WTC11 (cell line): ENCODE data around the gene METRNL. TPM values are rescaled to one million over a fixed set of nuclear protein-coding genes. Genes with fewer than 3 reads are reported as not detected.

Experiments
- ATAC-seq: fragments of 200-7000 bp; cut with Tn5 transposase; 2 replicates; pipeline ENCODE4 v1.10.0; 2021; ENCODE audit warnings: mild to moderate bottlenecking, moderate library complexity
- CTCF ChIA-PET: fragments of 300-600 bp; sonication (Branson Sonifier 250); formaldehyde crosslinking; loops from one replicate; lab custom pipeline; 2021; ENCODE audit warnings: antibody characterized with exemption; lab: Charles Lee
- POLR2A ChIA-PET: fragments of 350-600 bp; sonication (Branson Sonifier 250); formaldehyde crosslinking; loops from one replicate; lab custom pipeline; 2021; ENCODE audit warnings: antibody characterized with exemption; lab: Charles Lee
- DNase-seq: peaks from one replicate; pipeline ENCODE4 v3.0.0; 2021; ENCODE audit warnings: low spot score
- H3K27ac Mint-ChIP-seq: 2 replicates; pipeline ENCODE4 v1.8.0; 2021; ENCODE audit warnings: mixed read lengths
- H3K27me3 Mint-ChIP-seq: 2 replicates; pipeline ENCODE4 v1.8.0; 2021; ENCODE audit warnings: low read depth, mild to moderate bottlenecking, moderate library complexity, mixed read lengths
- H3K36me3 Mint-ChIP-seq: 2 replicates; pipeline ENCODE4 v1.8.0; 2021; ENCODE audit warnings: mixed read lengths
- H3K4me1 Mint-ChIP-seq: 2 replicates; pipeline ENCODE4 v1.8.0; 2022; ENCODE audit warnings: mixed read lengths
- H3K4me3 Mint-ChIP-seq: 2 replicates; pipeline ENCODE4 v1.8.0; 2021; ENCODE audit warnings: mild to moderate bottlenecking, moderate library complexity, mixed read lengths
- H3K9me3 Mint-ChIP-seq: 2 replicates; pipeline ENCODE4 v1.8.0; 2021; ENCODE audit warnings: mixed read lengths
- AR ChIP-seq: fragments of 250-450 bp; sonication (Bioruptor Pico); IDR thresholded peaks from 2 replicates; pipeline ENCODE4 v1.9.0; 2021; ENCODE audit warnings: mild to moderate bottlenecking
- ATF3 ChIP-seq: sonication (generic); formaldehyde crosslinking; conservative IDR thresholded peaks from 2 replicates; pipeline ENCODE4 v1.8.1; 2022; ENCODE audit warnings: mild to moderate bottlenecking, missing genetic modification reagents
- CDX4 ChIP-seq: fragments of 250-450 bp; sonication (Bioruptor Pico); IDR thresholded peaks from 2 replicates; pipeline ENCODE4 v1.9.0; 2021; ENCODE audit warnings: moderate library complexity, mild to moderate bottlenecking, inconsistent platforms, borderline replicate concordance
- GABPB1 ChIP-seq: sonication (generic); formaldehyde crosslinking; IDR thresholded peaks from 2 replicates; pipeline ENCODE4 v1.8.1; 2023; ENCODE audit warnings: mild to moderate bottlenecking, missing genetic modification reagents
- HMGXB4 ChIP-seq: sonication (generic); formaldehyde crosslinking; IDR thresholded peaks from 2 replicates; pipeline ENCODE4 v1.8.1; 2023; ENCODE audit warnings: mild to moderate bottlenecking, moderate library complexity, missing genetic modification reagents
- KAT7 ChIP-seq: sonication (generic); formaldehyde crosslinking; IDR thresholded peaks from 2 replicates; pipeline ENCODE4 v1.8.1; 2023; ENCODE audit warnings: missing genetic modification reagents, mild to moderate bottlenecking, borderline replicate concordance
- NR3C1 ChIP-seq: sonication (generic); formaldehyde crosslinking; conservative IDR thresholded peaks from 2 replicates; pipeline ENCODE4 v1.8.1; 2023; ENCODE audit warnings: low read depth, mild to moderate bottlenecking, missing genetic modification reagents
- OVOL2 ChIP-seq: fragments of 250-450 bp; sonication (Bioruptor Pico); IDR thresholded peaks from 2 replicates; pipeline ENCODE4 v1.9.0; 2021; ENCODE audit warnings: mild to moderate bottlenecking, borderline replicate concordance
- PRDM15 ChIP-seq: sonication (generic); formaldehyde crosslinking; IDR thresholded peaks from 2 replicates; pipeline ENCODE4 v1.8.0; 2022; ENCODE audit warnings: missing genetic modification reagents
- RELA ChIP-seq: sonication (generic); formaldehyde crosslinking; IDR thresholded peaks from 2 replicates; pipeline ENCODE4 v1.8.1; 2022; ENCODE audit warnings: missing genetic modification reagents, mild to moderate bottlenecking, borderline replicate concordance
- RORB ChIP-seq: fragments of 250-450 bp; sonication (Bioruptor Pico); IDR thresholded peaks from 2 replicates; pipeline ENCODE4 v1.9.0; 2021; ENCODE audit warnings: mild to moderate bottlenecking
- TCF7 ChIP-seq: sonication (generic); formaldehyde crosslinking; IDR thresholded peaks from 2 replicates; pipeline ENCODE4 v1.8.0; 2022; ENCODE audit warnings: mild to moderate bottlenecking, low read depth, missing genetic modification reagents, moderate library complexity
- TEAD1 ChIP-seq: sonication (generic); formaldehyde crosslinking; IDR thresholded peaks from 2 replicates; pipeline ENCODE4 v1.8.0; 2022; ENCODE audit warnings: mild to moderate bottlenecking, missing genetic modification reagents
- TP53 ChIP-seq: sonication (generic); formaldehyde crosslinking; IDR thresholded peaks from 2 replicates; pipeline ENCODE4 v1.8.1; 2023; ENCODE audit warnings: mild to moderate bottlenecking, missing genetic modification reagents
- ZBTB21 ChIP-seq: sonication (generic); formaldehyde crosslinking; IDR thresholded peaks from 2 replicates; pipeline ENCODE4 v1.8.1; 2023; ENCODE audit warnings: mild to moderate bottlenecking, missing genetic modification reagents, borderline replicate concordance
- ZNF138 ChIP-seq: sonication (generic); formaldehyde crosslinking; conservative IDR thresholded peaks from 2 replicates; pipeline ENCODE4 v1.8.1; 2022; ENCODE audit warnings: mild to moderate bottlenecking, moderate library complexity, missing genetic modification reagents
- ZNF396 ChIP-seq: fragments of 250-450 bp; sonication (Bioruptor Pico); IDR thresholded peaks from 2 replicates; pipeline ENCODE4 v1.8.0; 2021; ENCODE audit warnings: mild to moderate bottlenecking, moderate library complexity, borderline replicate concordance
- total RNA-seq: library from RNA; stranded (reverse); gene quantifications from 3 replicates; pipeline ENCODE4 v1.2.3, GENCODE V29; 2021
- TF ChIP-seq, protein P1 (sequence below): sonication (generic); formaldehyde crosslinking; IDR thresholded peaks from 2 replicates; pipeline ENCODE4 v1.8.0; 2023; ENCODE audit warnings: missing genetic modification reagents
- TF ChIP-seq, protein P2 (sequence below): sonication (generic); formaldehyde crosslinking; IDR thresholded peaks from 2 replicates; pipeline ENCODE4 v1.8.1; 2022; ENCODE audit warnings: mild to moderate bottlenecking, moderate library complexity, missing genetic modification reagents

Gene METRNL
- total RNA-seq, 1 experiment from 2014 or later = 27.7 TPM

- H3K27ac Mint-ChIP-seq = no peak overlapping the region
- ATAC-seq (no peak), DNase-seq (no peak)
- no peaks in the 10 kb centered on the region for H3K9me3 Mint-ChIP-seq
- ChIA-PET POLR2A (no interaction called here), CTCF (interaction anchor here (1.2 kb wide), 1 partner anchor 13 kb away, joined by 3 read pairs; no protein-coding TSS in a partner anchor)
- no peak overlapping the region for H3K4me3 Mint-ChIP-seq
- no peaks in the 10 kb centered on the region for H3K4me1 Mint-ChIP-seq
- H3K36me3 Mint-ChIP-seq = no peaks in the 10 kb centered on the region
- no peaks in the 10 kb centered on the region for H3K27me3 Mint-ChIP-seq
- TF ChIP-seq KAT7 (CRISPR knock-in tag) (no peak), AR (CRISPR knock-in tag) (no peak), HMGXB4 (CRISPR knock-in tag) (no peak), TP53 (CRISPR knock-in tag) (no peak), CDX4 (CRISPR knock-in tag) (no peak), ZNF138 (CRISPR knock-in tag) (no peak), PRDM15 (CRISPR knock-in tag) (no peak), OVOL2 (CRISPR knock-in tag) (no peak), GABPB1 (CRISPR knock-in tag) (no peak), TCF7 (CRISPR knock-in tag) (no peak), ZNF396 (CRISPR knock-in tag) (no peak), ATF3 (CRISPR knock-in tag) (no peak), RELA (CRISPR knock-in tag) (no peak), TEAD1 (no peak), ZBTB21 (CRISPR knock-in tag) (no peak), RORB (CRISPR knock-in tag) (no peak), NR3C1 (CRISPR knock-in tag) (no peak)
- TF ChIP-seq, protein P1, sequence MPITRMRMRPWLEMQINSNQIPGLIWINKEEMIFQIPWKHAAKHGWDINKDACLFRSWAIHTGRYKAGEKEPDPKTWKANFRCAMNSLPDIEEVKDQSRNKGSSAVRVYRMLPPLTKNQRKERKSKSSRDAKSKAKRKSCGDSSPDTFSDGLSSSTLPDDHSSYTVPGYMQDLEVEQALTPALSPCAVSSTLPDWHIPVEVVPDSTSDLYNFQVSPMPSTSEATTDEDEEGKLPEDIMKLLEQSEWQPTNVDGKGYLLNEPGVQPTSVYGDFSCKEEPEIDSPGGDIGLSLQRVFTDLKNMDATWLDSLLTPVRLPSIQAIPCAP (CRISPR knock-in tag) = no peak
- TF ChIP-seq, protein P2, sequence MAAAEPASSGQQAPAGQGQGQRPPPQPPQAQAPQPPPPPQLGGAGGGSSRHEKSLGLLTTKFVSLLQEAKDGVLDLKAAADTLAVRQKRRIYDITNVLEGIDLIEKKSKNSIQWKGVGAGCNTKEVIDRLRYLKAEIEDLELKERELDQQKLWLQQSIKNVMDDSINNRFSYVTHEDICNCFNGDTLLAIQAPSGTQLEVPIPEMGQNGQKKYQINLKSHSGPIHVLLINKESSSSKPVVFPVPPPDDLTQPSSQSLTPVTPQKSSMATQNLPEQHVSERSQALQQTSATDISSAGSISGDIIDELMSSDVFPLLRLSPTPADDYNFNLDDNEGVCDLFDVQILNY (CRISPR knock-in tag) = no peak
- TF ChIP-seq, all 79 proteins: peak for 0
Observed at GRCh38 chr17:83064732-83065659, 14.4 kb upstream of the METRNL start.
